Esophagus squamous epithelium (tissue), 5 donors: ENCODE data around the gene CACNB2. TPM values are rescaled to one million over a fixed set of nuclear protein-coding genes. Genes with fewer than 3 reads are reported as not detected.

ENCODE experiments used
- DNase-seq: peaks from one replicate; lab custom pipeline; 2025; lab: John Stamatoyannopoulos, UW
- H3K27ac ChIP-seq, 4 donors: fragments of 200-600 bp; sonication (generic); one replicate each; pipeline ENCODE4 v1.5.1; 2016 to 2019; ENCODE audit warnings: mild to moderate bottlenecking in 1 of 4
- H3K27me3 ChIP-seq, 4 donors: fragments of 200-600 bp; sonication (generic); 1 replicate in 3 of 4; 2 replicates in 1 of 4; pipeline versions ENCODE4 v1.5.1 to v1.6.0; 2017 to 2021; ENCODE audit warnings: antibody characterized with exemption in 1 of 4
- H3K36me3 ChIP-seq, 3 donors: fragments of 200-600 bp; sonication (generic); one replicate each; pipeline ENCODE4 v1.5.1; 2016 to 2019
- H3K4me1 ChIP-seq, 3 donors: fragments of 200-600 bp; sonication (generic); one replicate each; pipeline ENCODE4 v1.5.1; 2017 to 2019
- H3K4me3 ChIP-seq, 4 donors: fragments of 200-600 bp; sonication (generic); 1 replicate in 3 of 4; 2 replicates in 1 of 4; pipeline ENCODE4 v1.5.1; 2016 to 2019; ENCODE audit warnings: mild to moderate bottlenecking in 2 of 4, moderate library complexity in 1 of 4
- H3K9me3 ChIP-seq, 3 donors: fragments of 200-600 bp; sonication (generic); one replicate each; pipeline ENCODE4 v1.5.1; 2016 to 2019
- POLR2A ChIP-seq, 4 donors: fragments of 450-650 bp; IDR thresholded peaks; one replicate each; pipeline ENCODE4 v1.6.1; 2017; ENCODE audit warnings: antibody characterized with exemption in 4 of 4, mild to moderate bottlenecking in 4 of 4, moderate library complexity in 3 of 4
- WGBS, 2 donors: methylation state at CpG; one replicate each; pipeline ENCODE4 v1.1.5; 2018; 5-methylcytosine and 5-hydroxymethylcytosine counted together
- intact Hi-C: fragments of 100-400 bp; cut with DNase I; formaldehyde crosslinking; loops from one replicate; pipeline ENCODE4 v1.15.0; 2022
- total RNA-seq, 4 donors: library from RNA; depleted of rRNA; stranded (reverse); fragments of >200 nt; gene quantifications; one replicate each; pipeline ENCODE4 v1.1.0, GENCODE V29; 2016
- TF ChIP-seq, protein P1 (sequence below), 6 experiments: fragments of 450-650 bp in 4 of 6; fragments of 200-600 bp in 2 of 6; sonication (generic) in 2 of 6; IDR thresholded peaks; one replicate each; pipeline ENCODE4 v1.5.1; 2016 to 2019; ENCODE audit warnings: antibody characterized with exemption in 6 of 6, mild to moderate bottlenecking in 4 of 6, moderate library complexity in 4 of 6
- donor health status: DM: yes; HTN: yes; CAD: no.

Gene CACNB2
- total RNA-seq, 4 donors from 2014 or later = 0.91 to 37.0 (median 5.7) TPM

DNA sequence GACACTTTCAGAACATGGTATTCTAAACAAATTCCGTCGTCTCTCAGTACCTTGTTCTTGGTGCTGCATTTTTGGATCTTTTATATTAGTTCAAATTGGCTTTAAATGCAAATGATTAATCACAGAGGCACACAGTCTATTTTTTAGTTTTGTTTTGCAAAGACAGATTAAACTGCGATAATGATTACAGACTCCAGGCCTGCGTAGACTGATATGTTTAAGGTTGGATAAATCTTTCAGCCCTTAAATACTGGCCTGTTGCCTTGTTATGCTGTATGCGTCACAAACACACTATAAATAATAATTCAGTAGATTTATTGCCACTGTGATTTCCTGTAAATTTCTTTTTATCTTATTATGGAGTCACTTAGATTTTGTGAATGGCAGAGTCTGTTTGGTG, 19.3 kb downstream of the CACNB2 start:
- Histone ChIP-seq H3K27ac (peak overlapping the region in 3 of 4 donors; percentile 57 to 73 (median 71)), H3K9me3 (no peaks in the 10 kb centered on the region), H3K27me3 (no peaks in the 10 kb centered on the region), H3K36me3 (no peaks in the 10 kb centered on the region), H3K4me3 (peak overlapping the region in 1 of 4 donors; percentile 32), H3K4me1 (peaks cover 0 to 9% (median 8%) of the 10 kb centered on the region in 3 donors)
- no peak for TF ChIP-seq POLR2A (IDR thresholded peaks at IDR 0.05)
- WGBS, 2 donors = 68 to 74% methylated on average over 5 of the region's 5 CpGs
- no peak for DNase-seq
- intact Hi-C loops = no loop called here

DNA sequence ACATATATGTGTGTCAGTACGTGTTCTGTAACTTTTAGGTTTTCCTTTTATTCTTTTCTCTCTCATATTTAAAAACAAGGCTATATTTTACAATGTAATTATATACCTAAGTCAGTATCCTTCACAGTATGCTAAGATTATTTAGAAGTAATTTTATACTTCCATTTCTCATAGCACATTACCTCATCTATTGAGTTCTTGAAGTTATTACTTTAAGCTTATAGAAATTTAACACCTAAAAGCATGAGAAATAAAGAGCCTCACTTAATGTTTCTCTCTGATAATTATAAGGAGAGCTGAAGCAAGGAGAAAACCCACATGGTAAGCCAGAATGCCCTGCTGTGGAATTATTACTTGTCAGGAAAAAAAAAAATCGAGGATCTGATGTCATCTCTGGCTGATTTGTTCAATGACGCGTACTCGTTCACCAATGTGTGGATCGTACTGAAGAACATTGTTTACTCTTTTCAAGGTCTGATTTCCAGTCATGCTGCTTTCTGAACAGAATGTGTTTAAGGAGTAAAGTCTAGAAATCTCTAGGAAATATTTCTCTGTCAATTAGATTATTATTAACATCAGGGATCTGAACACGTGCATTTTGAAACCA, 21.9 kb downstream of the CACNB2 start:
- Histone ChIP-seq H3K27ac (peak overlapping the region in 3 of 4 donors; percentile 25 to 64 (median 59)), H3K4me3 (no peak overlapping the region), H3K4me1 (peaks cover 0 to 15% (median 8%) of the 10 kb centered on the region in 3 donors), H3K9me3 (no peaks in the 10 kb centered on the region), H3K36me3 (no peaks in the 10 kb centered on the region), H3K27me3 (no peaks in the 10 kb centered on the region)
- TF ChIP-seq, protein P1, sequence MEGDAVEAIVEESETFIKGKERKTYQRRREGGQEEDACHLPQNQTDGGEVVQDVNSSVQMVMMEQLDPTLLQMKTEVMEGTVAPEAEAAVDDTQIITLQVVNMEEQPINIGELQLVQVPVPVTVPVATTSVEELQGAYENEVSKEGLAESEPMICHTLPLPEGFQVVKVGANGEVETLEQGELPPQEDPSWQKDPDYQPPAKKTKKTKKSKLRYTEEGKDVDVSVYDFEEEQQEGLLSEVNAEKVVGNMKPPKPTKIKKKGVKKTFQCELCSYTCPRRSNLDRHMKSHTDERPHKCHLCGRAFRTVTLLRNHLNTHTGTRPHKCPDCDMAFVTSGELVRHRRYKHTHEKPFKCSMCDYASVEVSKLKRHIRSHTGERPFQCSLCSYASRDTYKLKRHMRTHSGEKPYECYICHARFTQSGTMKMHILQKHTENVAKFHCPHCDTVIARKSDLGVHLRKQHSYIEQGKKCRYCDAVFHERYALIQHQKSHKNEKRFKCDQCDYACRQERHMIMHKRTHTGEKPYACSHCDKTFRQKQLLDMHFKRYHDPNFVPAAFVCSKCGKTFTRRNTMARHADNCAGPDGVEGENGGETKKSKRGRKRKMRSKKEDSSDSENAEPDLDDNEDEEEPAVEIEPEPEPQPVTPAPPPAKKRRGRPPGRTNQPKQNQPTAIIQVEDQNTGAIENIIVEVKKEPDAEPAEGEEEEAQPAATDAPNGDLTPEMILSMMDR (IDR thresholded peaks at IDR 0.05) = no peak
- no peak for TF ChIP-seq POLR2A (IDR thresholded peaks at IDR 0.05)
- no peak for DNase-seq
- intact Hi-C loops = no loop called here
- WGBS, 2 donors = 67 to 69% methylated on average over 7 of the region's 7 CpGs

- intact Hi-C loops = no loop called here
- DNase-seq = no peak
These were observed 23.9 kb downstream of the CACNB2 start for GRCh38 chr10:18164093-18164492.

GRCh38 chr10:18164748-18165361, 24.6 kb downstream of the CACNB2 start:
- no peaks in the 10 kb centered on the region for H3K27me3 ChIP-seq
- intact Hi-C loops = no loop called here
- TF ChIP-seq, protein P1 (IDR thresholded peaks at IDR 0.05) = no peak
- no peak for TF ChIP-seq POLR2A (IDR thresholded peaks at IDR 0.05)
- H3K4me3 ChIP-seq = no peak overlapping the region
- no peaks in the 10 kb centered on the region for H3K9me3 ChIP-seq
- no peak for DNase-seq
- H3K4me1 ChIP-seq = peaks cover 0 to 6% (median 5%) of the 10 kb centered on the region in 3 donors
- H3K36me3 ChIP-seq = no peaks in the 10 kb centered on the region
- peak overlapping the region in 3 of 4 donors; percentile 59 to 79 (median 64) for H3K27ac ChIP-seq
- 58 to 64% methylated on average over 11 of the region's 11 CpGs for WGBS, 2 donors

More at GRCh38 chr10:18164093-18164492, 23.9 kb downstream of the CACNB2 start:
- peaks cover 0 to 8% (median 7%) of the 10 kb centered on the region in 3 donors for H3K4me1 ChIP-seq
- H3K9me3 ChIP-seq = no peaks in the 10 kb centered on the region
- TF ChIP-seq, protein P1 (IDR thresholded peaks at IDR 0.05) = no peak
- TF ChIP-seq POLR2A (IDR thresholded peaks at IDR 0.05) = no peak
- 31 to 34% methylated on average over 4 of the region's 4 CpGs for WGBS, 2 donors
- no peaks in the 10 kb centered on the region for H3K36me3 ChIP-seq
- peak overlapping the region in 3 of 4 donors; percentile 59 to 79 (median 64) for H3K27ac ChIP-seq
- H3K27me3 ChIP-seq = no peaks in the 10 kb centered on the region
- peak overlapping the region in 1 of 4 donors; percentile 21 for H3K4me3 ChIP-seq

GRCh38 chr10:18178854-18179483, 38.7 kb downstream of the CACNB2 start:
- Histone ChIP-seq H3K9me3 (no peaks in the 10 kb centered on the region), H3K36me3 (no peaks in the 10 kb centered on the region), H3K27ac (peak overlapping the region; percentile 34 to 77 (median 56)), H3K4me1 (peaks cover 0 to 11% (median 0%) of the 10 kb centered on the region in 3 donors), H3K27me3 (no peaks in the 10 kb centered on the region), H3K4me3 (no peak overlapping the region)
- intact Hi-C loops = no loop called here
- TF ChIP-seq POLR2A (IDR thresholded peaks at IDR 0.05) = no peak
- TF ChIP-seq, protein P1 (IDR thresholded peaks at IDR 0.05) = no peak
- WGBS, 2 donors = 50 to 64% methylated on average over 3 of the region's 3 CpGs
- no peak for DNase-seq
